ENCODE results near the gene OR52D1. TPM values are rescaled to one million over a fixed set of nuclear protein-coding genes. Genes with fewer than 3 reads are reported as not detected.

Gene OR52D1
- total RNA-seq = not detected in 2 replicates
- long read RNA-seq = 0 reads

DNA sequence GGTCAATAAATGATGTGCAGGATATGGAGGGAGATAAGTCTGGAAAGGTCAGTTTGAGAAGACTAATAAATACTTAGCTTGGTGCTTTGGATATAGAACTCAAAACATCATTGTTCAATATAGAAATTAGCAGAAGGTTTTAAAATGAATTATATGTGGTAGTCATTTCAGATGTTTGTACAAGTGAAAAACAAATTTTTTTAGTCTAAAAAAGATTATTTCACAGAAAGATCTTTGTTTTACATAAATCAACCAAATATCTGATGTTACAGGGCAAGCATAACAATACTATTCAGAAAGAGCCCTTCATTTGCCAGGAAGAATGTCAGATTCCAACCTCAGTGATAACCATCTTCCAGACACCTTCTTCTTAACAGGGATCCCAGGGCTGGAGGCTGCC, at the start of gene OR52D1:
Gene OR52D1, plus strand, starts transcription at position 301 of the 400 bp plus-strand sequence. Its CDS starts 22 bp downstream, at position 323.
- no peak within 1 kb of the TSS for H3K27ac Mint-ChIP-seq
- no peak for TF ChIP-seq CTCF (IDR thresholded peaks at IDR 0.05; ENCODE audit: unreplicated experiment)
- H3K9me3 Mint-ChIP-seq (ENCODE audit: low read depth) = no peaks in the 10 kb centered on the region
- no peak within 1 kb of the TSS for H3K4me3 Mint-ChIP-seq (ENCODE audit: low read depth)
- no peaks in the 10 kb centered on the region for H3K27me3 Mint-ChIP-seq
- H3K4me1 Mint-ChIP-seq (ENCODE audit: low read depth) = no peaks in the 10 kb centered on the region
- no peaks in the 10 kb centered on the region for H3K36me3 Mint-ChIP-seq (ENCODE audit: insufficient read depth)
- no peak for DNase-seq (ENCODE audit: low spot score, unreplicated experiment)

DNA sequence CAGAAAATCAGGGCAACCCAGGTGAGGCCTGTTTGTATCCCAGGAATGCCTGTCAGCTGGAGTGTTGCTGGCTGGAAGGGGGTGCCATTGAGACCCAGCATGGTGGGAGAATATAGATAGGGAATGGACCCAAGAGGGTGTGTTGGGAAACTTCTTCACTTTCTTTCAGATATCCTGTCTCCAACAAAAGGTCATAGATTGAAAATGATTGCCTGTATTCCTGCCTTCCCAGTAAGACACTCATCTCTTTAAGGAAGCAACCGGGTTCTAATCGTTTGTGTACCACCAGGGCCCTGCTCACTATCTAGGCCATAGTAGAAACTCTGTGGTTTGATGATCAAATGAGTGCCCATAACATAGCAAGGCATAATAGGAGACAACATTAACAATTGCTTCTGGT, 47.1 kb upstream of the OR52D1 start, which contains the start of gene OR51I1:
Gene OR51I1, minus strand, starts transcription at position 101 of the 400 bp plus-strand sequence. Its CDS starts 0 bp downstream, at position 101.
- Mint-ChIP-seq H3K27me3 (peaks cover 3% of the 10 kb centered on the region), H3K36me3 (ENCODE audit: insufficient read depth) (no peaks in the 10 kb centered on the region), H3K27ac (no peak within 1 kb of the TSS), H3K9me3 (ENCODE audit: low read depth) (no peaks in the 10 kb centered on the region), H3K4me1 (ENCODE audit: low read depth) (peaks cover 7% of the 10 kb centered on the region), H3K4me3 (ENCODE audit: low read depth) (no peak within 1 kb of the TSS)
- DNase-seq (ENCODE audit: low spot score, unreplicated experiment) = no peak
- no peak for TF ChIP-seq CTCF (IDR thresholded peaks at IDR 0.05; ENCODE audit: unreplicated experiment)

- no peaks in the 10 kb centered on the region for H3K9me3 Mint-ChIP-seq (ENCODE audit: low read depth)
- no peak for DNase-seq (ENCODE audit: low spot score, unreplicated experiment)
- peaks cover 1% of the 10 kb centered on the region for H3K4me1 Mint-ChIP-seq (ENCODE audit: low read depth)
- no peak for TF ChIP-seq CTCF (IDR thresholded peaks at IDR 0.05; ENCODE audit: unreplicated experiment)
- H3K27me3 Mint-ChIP-seq = no peaks in the 10 kb centered on the region
- no peak overlapping the region for H3K4me3 Mint-ChIP-seq (ENCODE audit: low read depth)
- no peak overlapping the region for H3K27ac Mint-ChIP-seq
- H3K36me3 Mint-ChIP-seq (ENCODE audit: insufficient read depth) = no peaks in the 10 kb centered on the region
Observed at GRCh38 chr11:5443835-5444393, 44.6 kb upstream of the OR52D1 start.

GRCh38 chr11:5449023-5449422, 39.5 kb upstream of the OR52D1 start, which contains the start of gene OR51I2:
Gene OR51I2, plus strand, starts transcription at chr11:5449323. Its CDS starts 4,166 bp downstream, at chr11:5453489.
- Mint-ChIP-seq H3K9me3 (ENCODE audit: low read depth) (no peaks in the 10 kb centered on the region), H3K36me3 (ENCODE audit: insufficient read depth) (no peaks in the 10 kb centered on the region), H3K4me3 (ENCODE audit: low read depth) (no peak within 1 kb of the TSS), H3K4me1 (ENCODE audit: low read depth) (peaks cover 7% of the 10 kb centered on the region), H3K27ac (no peak within 1 kb of the TSS), H3K27me3 (no peaks in the 10 kb centered on the region)
- TF ChIP-seq CTCF (IDR thresholded peaks at IDR 0.05; ENCODE audit: unreplicated experiment) = no peak
- DNase-seq (ENCODE audit: low spot score, unreplicated experiment) = no peak

DNA sequence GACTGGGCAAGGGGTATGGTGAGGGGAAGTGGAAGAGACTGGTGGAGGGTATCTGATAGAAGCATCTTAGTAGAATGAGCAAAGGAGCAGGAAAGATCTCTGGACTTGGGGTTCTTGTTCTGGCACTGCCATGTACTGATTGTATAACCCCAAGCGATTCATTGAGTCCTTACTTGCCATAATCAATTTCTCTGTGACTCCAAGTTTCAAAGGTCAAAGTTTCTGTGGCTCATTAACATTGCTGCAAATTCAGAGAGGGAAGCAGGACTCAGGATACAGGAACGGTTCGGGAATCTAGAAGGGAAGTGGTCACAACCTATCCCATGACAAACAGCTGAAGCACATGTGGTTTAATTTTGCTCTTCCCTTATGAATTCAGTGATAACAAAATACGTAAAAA, 39.1 kb upstream of the OR52D1 start:
- Mint-ChIP-seq H3K4me1 (ENCODE audit: low read depth) (peaks cover 7% of the 10 kb centered on the region), H3K36me3 (ENCODE audit: insufficient read depth) (no peaks in the 10 kb centered on the region), H3K9me3 (ENCODE audit: low read depth) (no peaks in the 10 kb centered on the region), H3K4me3 (ENCODE audit: low read depth) (no peak overlapping the region), H3K27ac (no peak overlapping the region), H3K27me3 (no peaks in the 10 kb centered on the region)
- DNase-seq (ENCODE audit: low spot score, unreplicated experiment) = no peak
- no peak for TF ChIP-seq CTCF (IDR thresholded peaks at IDR 0.05; ENCODE audit: unreplicated experiment)

Data from progenitor cell of endocrine pancreas (in vitro differentiated cells).